Neutrophil (primary cell): ENCODE measurements around the gene ADAM15.
A peak's percentile ranks its signal among the peaks of the same experiment; 100 is the strongest.

Source experiments
- H3K27ac ChIP-seq: fragments of 200-600 bp; sonication (generic); 2 replicates; pipeline ENCODE4 v1.5.1; 2016; ENCODE audit warnings: mild to moderate bottlenecking, moderate library complexity
- H3K27me3 ChIP-seq: fragments of 200-600 bp; sonication (generic); 2 replicates; pipeline ENCODE4 v1.6.0; 2016; ENCODE audit warnings: mild to moderate bottlenecking
- H3K36me3 ChIP-seq: fragments of 200-600 bp; sonication (generic); 2 replicates; pipeline ENCODE4 v1.5.1; 2017
- H3K4me1 ChIP-seq, 2 experiments: fragments of 200-600 bp in 1 of 2; sonication (generic) in 1 of 2; 1 replicate in 1 of 2; 2 replicates in 1 of 2; pipeline versions ENCODE4 v1.5.1 to v1.6.1; 2013 to 2016; ENCODE audit warnings: low read depth in 1 of 2, low read length in 1 of 2, mild to moderate bottlenecking in 1 of 2, moderate library complexity in 1 of 2; ENCODE audit not compliant: control insufficient read depth in 1 of 2, insufficient read depth in 1 of 2
- H3K4me3 ChIP-seq, 2 experiments: fragments of 200-600 bp in 1 of 2; sonication (generic) in 1 of 2; 1 replicate in 1 of 2; 2 replicates in 1 of 2; pipeline ENCODE4 v1.5.1; 2013 to 2016; ENCODE audit warnings: low read depth in 1 of 2, low read length in 1 of 2, mild to moderate bottlenecking in 1 of 2, moderate library complexity in 1 of 2
- H3K9me3 ChIP-seq: fragments of 200-600 bp; sonication (generic); 2 replicates; pipeline ENCODE4 v1.5.1; 2016
- CTCF ChIP-seq: fragments of 200-600 bp; sonication (generic); IDR thresholded peaks from 2 replicates; pipeline ENCODE4 v1.5.1; 2016; ENCODE audit warnings: antibody characterized with exemption

ADAM15 gene

GRCh38 chr1:155014709-155015508 lies 36.2 kb upstream of the ADAM15 start:
- H3K36me3 ChIP-seq: peaks cover 86% of the 10 kb centered on the region
- TF ChIP-seq CTCF: no peak
- no peaks in the 10 kb centered on the region for H3K27me3 ChIP-seq
- H3K9me3 ChIP-seq: no peaks in the 10 kb centered on the region
- no peak overlapping the region for H3K4me3 ChIP-seq
- H3K4me1 ChIP-seq: peaks cover 76 to 82% of the 10 kb centered on the region in 2 experiments
- peak overlapping the region; percentile 97 for H3K27ac ChIP-seq

DNA sequence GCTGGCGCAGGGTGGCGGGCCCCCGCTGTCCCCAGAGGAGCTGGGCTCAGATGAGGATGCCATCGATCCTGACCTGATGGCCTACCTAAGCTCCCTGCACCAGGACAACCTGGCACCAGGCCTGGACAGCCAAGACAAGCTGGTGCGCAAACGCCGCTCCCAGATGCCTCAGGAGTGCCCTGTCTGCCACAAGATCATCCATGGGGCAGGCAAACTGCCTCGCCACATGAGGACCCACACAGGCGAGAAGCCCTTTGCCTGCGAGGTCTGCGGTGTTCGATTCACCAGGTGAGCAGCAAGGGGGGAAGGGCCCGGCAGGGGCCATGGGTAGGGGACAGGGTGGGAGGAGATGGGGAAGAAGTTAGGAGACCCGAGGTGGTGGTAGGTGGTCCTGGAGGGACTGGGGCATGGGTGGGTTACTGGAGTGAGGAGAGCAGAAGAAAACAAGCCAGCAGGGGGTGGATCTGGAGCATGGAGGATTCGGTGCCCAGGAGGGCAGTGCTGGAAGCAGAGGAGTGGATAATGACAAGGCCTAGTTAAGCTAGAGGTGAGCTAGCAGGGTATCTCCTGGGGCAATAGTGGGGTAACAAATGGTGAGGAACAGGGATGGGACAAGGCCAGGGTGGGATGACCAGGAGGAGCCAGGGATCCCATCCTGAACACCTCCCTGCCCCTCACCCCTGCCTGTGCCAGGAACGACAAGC lies 35.4 kb upstream of the ADAM15 start:
- H3K4me3 ChIP-seq: peak overlapping the region in 1 of 2 experiments; percentile 65

DNA sequence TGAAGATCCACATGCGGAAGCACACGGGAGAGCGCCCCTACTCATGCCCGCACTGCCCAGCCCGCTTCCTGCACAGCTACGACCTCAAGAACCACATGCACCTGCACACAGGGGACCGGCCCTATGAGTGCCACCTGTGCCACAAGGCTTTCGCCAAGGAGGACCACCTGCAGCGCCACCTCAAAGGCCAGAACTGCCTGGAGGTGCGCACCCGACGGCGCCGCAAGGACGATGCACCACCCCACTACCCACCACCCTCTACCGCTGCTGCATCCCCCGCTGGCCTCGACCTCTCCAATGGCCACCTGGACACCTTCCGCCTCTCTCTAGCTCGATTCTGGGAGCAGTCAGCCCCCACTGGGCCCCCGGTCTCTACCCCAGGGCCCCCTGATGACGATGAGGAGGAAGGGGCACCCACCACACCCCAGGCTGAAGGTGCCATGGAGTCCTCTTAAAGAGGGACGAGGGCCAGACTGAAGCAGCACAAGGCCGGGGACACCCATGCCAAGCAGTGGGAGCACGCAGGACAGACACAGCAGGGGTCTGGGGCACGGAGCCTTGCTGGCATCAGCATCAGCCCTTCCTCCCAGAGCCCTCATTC lies 34.8 kb upstream of the ADAM15 start:
- Histone ChIP-seq H3K4me3 (peak overlapping the region; percentile 41 to 65), H3K9me3 (no peaks in the 10 kb centered on the region), H3K4me1 (peaks cover 62 to 68% of the 10 kb centered on the region in 2 experiments), H3K27me3 (no peaks in the 10 kb centered on the region), H3K36me3 (peaks cover 81% of the 10 kb centered on the region), H3K27ac (peak overlapping the region; percentile 97)
- TF ChIP-seq CTCF: no peak

More for the DNA sequence above, 35.4 kb upstream of the ADAM15 start:
- peaks cover 68 to 75% of the 10 kb centered on the region in 2 experiments for H3K4me1 ChIP-seq
- H3K36me3 ChIP-seq: peaks cover 86% of the 10 kb centered on the region
- H3K9me3 ChIP-seq: no peaks in the 10 kb centered on the region
- peak overlapping the region; percentile 97 for H3K27ac ChIP-seq
- no peaks in the 10 kb centered on the region for H3K27me3 ChIP-seq
- no peak for TF ChIP-seq CTCF

DNA sequence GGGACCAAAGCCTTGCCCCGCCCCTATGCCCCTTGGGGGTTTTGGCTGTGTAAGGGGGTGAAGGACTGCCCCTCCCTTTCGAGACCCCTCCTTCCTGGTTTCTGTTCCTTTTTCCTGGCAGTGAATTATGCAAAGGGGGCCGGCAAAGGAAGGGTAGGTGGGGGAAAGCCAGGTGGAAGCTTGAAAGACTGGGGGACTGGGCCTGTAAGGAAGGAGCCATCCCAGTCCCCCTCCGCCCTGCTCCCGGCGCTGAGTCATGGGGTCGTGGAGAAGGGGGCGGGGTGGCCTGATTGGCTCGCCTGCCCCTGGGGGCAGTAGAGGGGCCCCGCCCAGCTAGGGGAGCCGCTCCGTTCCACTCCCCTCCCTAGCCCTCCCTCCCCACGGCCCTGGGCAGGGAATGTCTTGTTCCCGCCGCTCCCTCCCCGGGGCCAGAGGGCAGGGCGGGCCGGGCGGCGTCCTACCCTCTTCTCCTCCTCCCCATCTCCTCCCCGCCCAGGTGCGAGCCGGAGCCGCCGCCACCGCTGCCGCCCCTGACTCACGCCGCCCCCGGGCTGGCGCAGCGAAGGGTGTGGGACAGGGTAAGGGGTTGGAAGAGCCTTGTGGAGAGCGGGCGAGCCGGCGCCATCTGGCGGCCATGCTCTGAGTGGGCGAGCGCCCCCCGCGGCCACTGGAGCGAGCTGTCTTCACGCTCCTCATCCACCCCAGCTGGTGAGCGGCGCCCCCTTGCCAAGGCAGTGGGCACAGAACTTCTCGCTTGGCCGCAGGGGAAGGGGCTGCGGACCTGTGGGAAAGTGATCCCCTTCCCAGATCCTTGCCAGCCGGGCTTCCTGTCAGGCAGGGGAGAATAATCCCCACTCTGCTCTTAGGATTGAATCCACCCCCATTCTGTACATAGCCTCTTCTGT lies 33.8 kb upstream of the ADAM15 start:
- Histone ChIP-seq H3K4me1 (peaks cover 52 to 59% of the 10 kb centered on the region in 2 experiments), H3K27me3 (no peaks in the 10 kb centered on the region), H3K27ac (peak overlapping the region; percentile 97), H3K4me3 (peak overlapping the region; percentile 41 to 65), H3K9me3 (no peaks in the 10 kb centered on the region), H3K36me3 (peaks cover 71% of the 10 kb centered on the region)
- peak; percentile 95 for TF ChIP-seq CTCF

GRCh38 chr1:155017946-155018316 lies 33.2 kb upstream of the ADAM15 start:
- Histone ChIP-seq H3K9me3 (no peaks in the 10 kb centered on the region), H3K4me3 (peak overlapping the region; percentile 41 to 65), H3K27me3 (no peaks in the 10 kb centered on the region), H3K4me1 (peaks cover 50 to 58% of the 10 kb centered on the region in 2 experiments), H3K36me3 (peaks cover 69% of the 10 kb centered on the region), H3K27ac (peak overlapping the region; percentile 97)
- TF ChIP-seq CTCF: no peak
